GM23338 (cell line): ENCODE data around the gene LRP1B. TPM values are rescaled to one million over a fixed set of nuclear protein-coding genes. Genes with fewer than 3 reads are reported as not detected.

ENCODE experiments used
- ATAC-seq: fragments of 200-7000 bp; cut with Tn5 transposase; 3 replicates; pipeline ENCODE4 v1.9.1; 2020
- DNase-seq: peaks from one replicate; pipeline ENCODE4 v3.0.0-alpha.2; 2015; ENCODE audit warnings: low spot score
- H2AFZ ChIP-seq: fragments of 200-600 bp; sonication (generic); 2 replicates; pipeline ENCODE4 v1.8.0; 2016; ENCODE audit warnings: antibody characterized with exemption, mild to moderate bottlenecking, moderate library complexity
- H3F3A ChIP-seq: fragments of 200-600 bp; sonication (generic); replicated peaks from 2 replicates; pipeline ENCODE4 v1.8.0; 2017; ENCODE audit warnings: antibody characterized with exemption, mixed run types, low read depth
- H3K27ac ChIP-seq: fragments of 200-600 bp; sonication (generic); 2 replicates; pipeline ENCODE4 v1.6.1; 2016; ENCODE audit warnings: low read depth
- H3K27me3 ChIP-seq: fragments of 200-600 bp; sonication (generic); 2 replicates; pipeline ENCODE4 v1.8.0; 2016; ENCODE audit warnings: mild to moderate bottlenecking, mixed run types, moderate library complexity; ENCODE audit not compliant: insufficient read depth
- H3K36me3 ChIP-seq: fragments of 200-600 bp; sonication (generic); 2 replicates; pipeline ENCODE4 v1.8.0; 2016; ENCODE audit warnings: mild to moderate bottlenecking; ENCODE audit not compliant: insufficient read depth
- H3K4me1 ChIP-seq: fragments of 200-600 bp; sonication (generic); 2 replicates; pipeline ENCODE4 v1.8.0; 2016; ENCODE audit warnings: mild to moderate bottlenecking, moderate library complexity; ENCODE audit not compliant: insufficient read depth
- H3K4me2 ChIP-seq: fragments of 200-600 bp; sonication (generic); 2 replicates; pipeline ENCODE4 v1.7.1; 2017; ENCODE audit warnings: mixed run types
- H3K4me3 ChIP-seq: fragments of 200-600 bp; sonication (generic); 2 replicates; pipeline ENCODE4 v1.6.1; 2016; ENCODE audit warnings: mixed run types
- H3K79me2 ChIP-seq: fragments of 200-600 bp; sonication (generic); replicated peaks from 2 replicates; pipeline ENCODE4 v1.8.0; 2017; ENCODE audit warnings: mild to moderate bottlenecking; ENCODE audit not compliant: insufficient read depth
- H3K9me2 ChIP-seq: fragments of 200-600 bp; sonication (generic); 2 replicates; pipeline ENCODE4 v1.8.0; 2017; ENCODE audit not compliant: insufficient read depth
- H4K20me1 ChIP-seq: fragments of 200-600 bp; sonication (generic); replicated peaks from 2 replicates; pipeline ENCODE4 v1.8.0; 2017; ENCODE audit warnings: mild to moderate bottlenecking; ENCODE audit not compliant: insufficient read depth
- H3K27ac Mint-ChIP-seq: 2 replicates; pipeline ENCODE4 v1.8.0; 2020; ENCODE audit warnings: inconsistent platforms, mild to moderate bottlenecking, moderate library complexity, mixed read lengths
- H3K27me3 Mint-ChIP-seq: 3 replicates; pipeline ENCODE4 v1.8.0; 2022; ENCODE audit warnings: low read depth, mild to moderate bottlenecking, moderate library complexity, mixed read lengths, inconsistent platforms; ENCODE audit not compliant: insufficient read depth, poor library complexity
- H3K36me3 Mint-ChIP-seq: 3 replicates; pipeline ENCODE4 v1.8.0; 2021; ENCODE audit warnings: low read depth, mild to moderate bottlenecking, inconsistent platforms, moderate library complexity, mixed read lengths
- H3K4me1 Mint-ChIP-seq: 3 replicates; pipeline ENCODE4 v1.8.0; 2020; ENCODE audit warnings: mild to moderate bottlenecking, inconsistent platforms, mixed read lengths
- H3K4me3 Mint-ChIP-seq: 3 replicates; pipeline ENCODE4 v1.8.0; 2021; ENCODE audit warnings: moderate library complexity, mild to moderate bottlenecking, inconsistent platforms, mixed read lengths
- H3K9me3 Mint-ChIP-seq: 3 replicates; pipeline ENCODE4 v1.8.0; 2020; ENCODE audit warnings: moderate library complexity, mild to moderate bottlenecking, inconsistent platforms, mixed read lengths
- CREB1 ChIP-seq: fragments of 250-450 bp; sonication (Bioruptor Pico); IDR thresholded peaks from 2 replicates; pipeline ENCODE4 v1.5.0; 2020; ENCODE audit warnings: low read depth, mild to moderate bottlenecking, moderate library complexity
- CTCF ChIP-seq, 2 experiments: fragments of 200-600 bp in 1 of 2; sonication (generic) in 1 of 2; conservative IDR thresholded peaks; 2 replicates each; pipeline versions ENCODE4 v1.5.1 to v1.6.1; 2016 to 2017; ENCODE audit warnings: antibody characterized with exemption in 2 of 2, low read depth in 2 of 2, mild to moderate bottlenecking in 2 of 2, moderate library complexity in 1 of 2
- ETS1 ChIP-seq: IDR thresholded peaks from 2 replicates; pipeline ENCODE4 v1.6.1; 2016; ENCODE audit warnings: antibody characterized with exemption
- EZH2 ChIP-seq: fragments of 200-600 bp; sonication (generic); IDR thresholded peaks from one replicate; pipeline ENCODE4 v1.8.0; 2017; ENCODE audit warnings: antibody characterized with exemption, mild to moderate bottlenecking, low read depth; ENCODE audit not compliant: unreplicated experiment
- NANOG ChIP-seq: IDR thresholded peaks from 2 replicates; pipeline ENCODE4 v1.6.1; 2016; ENCODE audit warnings: antibody characterized with exemption, borderline replicate concordance
- POLR2AphosphoS5 ChIP-seq: IDR thresholded peaks from 2 replicates; pipeline ENCODE4 v1.6.1; 2016; ENCODE audit warnings: antibody characterized with exemption, low read depth
- REST ChIP-seq: IDR thresholded peaks from one replicate; pipeline ENCODE4 v1.6.1; 2018; ENCODE audit warnings: antibody characterized with exemption; ENCODE audit not compliant: unreplicated experiment
- ZNF114 ChIP-seq: fragments of 250-450 bp; sonication (Bioruptor Pico); IDR thresholded peaks from 2 replicates; pipeline ENCODE4 v1.5.0; 2020; ENCODE audit warnings: mild to moderate bottlenecking, moderate library complexity
- ZNF331 ChIP-seq: fragments of 250-450 bp; sonication (Bioruptor Pico); IDR thresholded peaks from 2 replicates; pipeline ENCODE4 v1.5.0; 2020; ENCODE audit warnings: low read depth, mild to moderate bottlenecking, moderate library complexity
- polyA plus RNA-seq: library from polyadenylated mRNA; unstranded; fragments of >200 nt; fragmentation: Nextera tagmentation; extraction: Ambion mirVana; gene quantifications from 2 replicates; pipeline ENCODE4 v1.2.1, GENCODE V29; 2016
- total RNA-seq: library from RNA; depleted of rRNA; stranded (reverse); fragments of >200 nt; shearing (Covaris generic); gene quantifications from 2 replicates; pipeline ENCODE4 v1.2.3, GENCODE V29; 2014
- TF ChIP-seq, protein P1 (sequence below): fragments of 250-450 bp; sonication (Bioruptor Pico); IDR thresholded peaks from 2 replicates; pipeline ENCODE4 v1.5.0; 2020; ENCODE audit warnings: mild to moderate bottlenecking, moderate library complexity

Gene LRP1B
- total and polyA plus RNA-seq, 2 experiments from 2014 or later: 0.15 to 0.97 TPM

DNA sequence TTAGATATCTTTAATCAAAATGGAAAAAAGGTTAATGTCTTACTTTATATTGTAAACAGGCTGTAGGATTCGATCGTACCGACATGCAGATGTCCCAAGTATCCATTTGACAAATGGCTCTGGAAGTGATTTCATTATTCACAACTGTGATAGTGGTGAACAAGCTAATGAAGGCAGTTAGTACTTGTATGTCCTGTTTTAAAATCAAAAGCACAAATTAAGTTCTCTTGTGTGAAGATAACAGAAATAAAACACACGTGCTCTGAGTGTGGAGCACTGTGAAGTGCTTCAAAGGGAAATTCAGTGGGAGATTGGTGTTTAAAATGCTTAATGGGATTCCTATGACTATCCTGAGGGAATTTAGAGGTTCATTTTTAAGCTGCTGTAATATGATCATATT lies 8.6 kb upstream of the LRP1B start:
- ATAC-seq: no peak
- no peak overlapping the region for H3K27ac ChIP-seq
- 0 out of 2 replicates have a peak overlapping the region, but pooled peaks have one; percentile 3 for H2AFZ ChIP-seq
- no peaks in the 10 kb centered on the region for H3K4me1 ChIP-seq
- TF ChIP-seq ZNF331 (no peak), CREB1 (CRISPR knock-in tag) (no peak), ZNF114 (CRISPR knock-in tag) (no peak), POLR2AphosphoS5 (no peak), EZH2 (no peak), NANOG (no peak)
- TF ChIP-seq, protein P1, sequence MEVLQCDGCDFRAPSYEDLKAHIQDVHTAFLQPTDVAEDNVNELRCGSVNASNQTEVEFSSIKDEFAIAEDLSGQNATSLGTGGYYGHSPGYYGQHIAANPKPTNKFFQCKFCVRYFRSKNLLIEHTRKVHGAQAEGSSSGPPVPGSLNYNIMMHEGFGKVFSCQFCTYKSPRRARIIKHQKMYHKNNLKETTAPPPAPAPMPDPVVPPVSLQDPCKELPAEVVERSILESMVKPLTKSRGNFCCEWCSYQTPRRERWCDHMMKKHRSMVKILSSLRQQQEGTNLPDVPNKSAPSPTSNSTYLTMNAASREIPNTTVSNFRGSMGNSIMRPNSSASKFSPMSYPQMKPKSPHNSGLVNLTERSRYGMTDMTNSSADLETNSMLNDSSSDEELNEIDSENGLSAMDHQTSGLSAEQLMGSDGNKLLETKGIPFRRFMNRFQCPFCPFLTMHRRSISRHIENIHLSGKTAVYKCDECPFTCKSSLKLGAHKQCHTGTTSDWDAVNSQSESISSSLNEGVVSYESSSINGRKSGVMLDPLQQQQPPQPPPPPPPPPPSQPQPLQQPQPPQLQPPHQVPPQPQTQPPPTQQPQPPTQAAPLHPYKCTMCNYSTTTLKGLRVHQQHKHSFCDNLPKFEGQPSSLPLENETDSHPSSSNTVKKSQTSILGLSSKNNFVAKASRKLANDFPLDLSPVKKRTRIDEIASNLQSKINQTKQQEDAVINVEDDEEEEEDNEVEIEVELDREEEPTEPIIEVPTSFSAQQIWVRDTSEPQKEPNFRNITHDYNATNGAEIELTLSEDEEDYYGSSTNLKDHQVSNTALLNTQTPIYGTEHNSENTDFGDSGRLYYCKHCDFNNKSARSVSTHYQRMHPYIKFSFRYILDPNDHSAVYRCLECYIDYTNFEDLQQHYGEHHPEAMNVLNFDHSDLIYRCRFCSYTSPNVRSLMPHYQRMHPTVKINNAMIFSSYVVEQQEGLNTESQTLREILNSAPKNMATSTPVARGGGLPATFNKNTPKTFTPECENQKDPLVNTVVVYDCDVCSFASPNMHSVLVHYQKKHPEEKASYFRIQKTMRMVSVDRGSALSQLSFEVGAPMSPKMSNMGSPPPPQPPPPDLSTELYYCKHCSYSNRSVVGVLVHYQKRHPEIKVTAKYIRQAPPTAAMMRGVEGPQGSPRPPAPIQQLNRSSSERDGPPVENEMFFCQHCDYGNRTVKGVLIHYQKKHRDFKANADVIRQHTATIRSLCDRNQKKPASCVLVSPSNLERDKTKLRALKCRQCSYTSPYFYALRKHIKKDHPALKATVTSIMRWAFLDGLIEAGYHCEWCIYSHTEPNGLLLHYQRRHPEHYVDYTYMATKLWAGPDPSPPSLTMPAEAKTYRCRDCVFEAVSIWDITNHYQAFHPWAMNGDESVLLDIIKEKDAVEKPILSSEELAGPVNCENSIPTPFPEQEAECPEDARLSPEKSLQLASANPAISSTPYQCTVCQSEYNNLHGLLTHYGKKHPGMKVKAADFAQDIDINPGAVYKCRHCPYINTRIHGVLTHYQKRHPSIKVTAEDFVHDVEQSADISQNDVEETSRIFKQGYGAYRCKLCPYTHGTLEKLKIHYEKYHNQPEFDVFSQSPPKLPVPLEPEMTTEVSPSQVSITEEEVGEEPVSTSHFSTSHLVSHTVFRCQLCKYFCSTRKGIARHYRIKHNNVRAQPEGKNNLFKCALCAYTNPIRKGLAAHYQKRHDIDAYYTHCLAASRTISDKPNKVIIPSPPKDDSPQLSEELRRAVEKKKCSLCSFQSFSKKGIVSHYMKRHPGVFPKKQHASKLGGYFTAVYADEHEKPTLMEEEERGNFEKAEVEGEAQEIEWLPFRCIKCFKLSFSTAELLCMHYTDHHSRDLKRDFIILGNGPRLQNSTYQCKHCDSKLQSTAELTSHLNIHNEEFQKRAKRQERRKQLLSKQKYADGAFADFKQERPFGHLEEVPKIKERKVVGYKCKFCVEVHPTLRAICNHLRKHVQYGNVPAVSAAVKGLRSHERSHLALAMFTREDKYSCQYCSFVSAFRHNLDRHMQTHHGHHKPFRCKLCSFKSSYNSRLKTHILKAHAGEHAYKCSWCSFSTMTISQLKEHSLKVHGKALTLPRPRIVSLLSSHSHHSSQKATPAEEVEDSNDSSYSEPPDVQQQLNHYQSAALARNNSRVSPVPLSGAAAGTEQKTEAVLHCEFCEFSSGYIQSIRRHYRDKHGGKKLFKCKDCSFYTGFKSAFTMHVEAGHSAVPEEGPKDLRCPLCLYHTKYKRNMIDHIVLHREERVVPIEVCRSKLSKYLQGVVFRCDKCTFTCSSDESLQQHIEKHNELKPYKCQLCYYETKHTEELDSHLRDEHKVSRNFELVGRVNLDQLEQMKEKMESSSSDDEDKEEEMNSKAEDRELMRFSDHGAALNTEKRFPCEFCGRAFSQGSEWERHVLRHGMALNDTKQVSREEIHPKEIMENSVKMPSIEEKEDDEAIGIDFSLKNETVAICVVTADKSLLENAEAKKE: no peak
- DNase-seq: no peak
- H3K27ac Mint-ChIP-seq: no peak overlapping the region
- no peak overlapping the region for H3K4me3 ChIP-seq
- no peaks in the 10 kb centered on the region for H3K27me3 Mint-ChIP-seq
- no peaks in the 10 kb centered on the region for H3K79me2 ChIP-seq
- H3K36me3 Mint-ChIP-seq: no peaks in the 10 kb centered on the region
- H3K4me2 ChIP-seq: no peak overlapping the region
- no peaks in the 10 kb centered on the region for H3K9me2 ChIP-seq
- H3K36me3 ChIP-seq: no peaks in the 10 kb centered on the region
- H4K20me1 ChIP-seq: no peaks in the 10 kb centered on the region
- H3K9me3 Mint-ChIP-seq: no peaks in the 10 kb centered on the region
- no peaks in the 10 kb centered on the region for H3K27me3 ChIP-seq
- no peak overlapping the region for H3K4me3 Mint-ChIP-seq
- H3F3A ChIP-seq: no peaks in the 10 kb centered on the region
- H3K4me1 Mint-ChIP-seq: peaks cover 5% of the 10 kb centered on the region; the same call in 1 of the 3 replicates

DNA sequence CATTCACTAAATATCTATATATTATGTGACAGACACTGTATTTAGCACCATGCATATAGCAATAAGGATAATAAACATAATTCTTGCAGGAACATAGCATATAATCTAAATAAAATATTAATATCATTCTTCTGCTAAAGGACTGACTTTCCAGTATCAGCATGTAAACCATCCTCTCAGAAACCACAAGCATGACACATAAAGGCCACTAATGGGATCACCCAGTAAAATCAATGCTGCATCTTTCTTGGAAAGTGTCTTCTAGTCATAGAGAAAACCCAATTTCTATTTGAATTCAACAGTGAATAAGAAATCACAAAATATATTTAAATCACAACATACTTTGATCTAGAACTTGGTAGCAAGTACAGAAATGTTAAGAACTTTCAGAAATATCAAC lies 5.8 kb upstream of the LRP1B start:
- no peaks in the 10 kb centered on the region for H3K79me2 ChIP-seq
- H3K27ac Mint-ChIP-seq: no peak overlapping the region
- no peaks in the 10 kb centered on the region for H3F3A ChIP-seq
- H2AFZ ChIP-seq: no peak overlapping the region
- H3K36me3 ChIP-seq: no peaks in the 10 kb centered on the region
- no peaks in the 10 kb centered on the region for H3K27me3 Mint-ChIP-seq
- H3K27ac ChIP-seq: no peak overlapping the region
- H3K36me3 Mint-ChIP-seq: no peaks in the 10 kb centered on the region
- H3K4me2 ChIP-seq: no peak overlapping the region
- no peaks in the 10 kb centered on the region for H3K9me2 ChIP-seq
- no peaks in the 10 kb centered on the region for H3K9me3 Mint-ChIP-seq
- H4K20me1 ChIP-seq: no peaks in the 10 kb centered on the region
- peaks cover 9% of the 10 kb centered on the region for H3K4me1 ChIP-seq
- ATAC-seq (no peak), DNase-seq (no peak)
- no peak overlapping the region for H3K4me3 Mint-ChIP-seq
- peaks cover 7% of the 10 kb centered on the region for H3K27me3 ChIP-seq
- H3K4me1 Mint-ChIP-seq: peaks cover 9% of the 10 kb centered on the region; the same call in 2 of the 3 replicates
- no peak overlapping the region for H3K4me3 ChIP-seq
- TF ChIP-seq ETS1 (no peak), REST (no peak), ZNF114 (CRISPR knock-in tag) (no peak), CTCF (conservative IDR thresholded peaks at IDR 0.05; ENCODE audit: low read depth in 2 of 2) (no peak)
